Measurements from ENCODE around the gene SLC22A14.

The SLC22A14 gene

DNA sequence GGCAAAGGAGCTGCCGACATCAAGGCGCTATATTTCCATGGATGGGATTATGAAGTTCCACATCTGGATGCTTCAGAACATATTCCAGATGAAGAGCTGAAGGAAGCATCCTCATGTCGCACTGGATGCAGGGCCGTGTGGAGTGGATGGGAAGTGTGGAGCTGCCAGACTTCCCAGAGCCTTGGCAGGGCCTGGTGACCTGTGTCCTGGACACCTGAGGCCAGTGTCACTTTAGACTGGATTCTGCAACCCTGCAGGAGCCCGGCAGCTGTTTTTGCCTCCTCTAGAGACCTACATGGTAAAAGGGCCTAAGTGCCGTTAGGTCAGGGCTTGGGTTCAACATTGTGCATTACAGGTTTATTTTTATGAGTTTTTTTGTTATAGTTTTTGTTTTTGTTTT lies 53.2 kb downstream of the SLC22A14 start:
- TF ChIP-seq SUZ12 (IDR thresholded peaks at IDR 0.05; ENCODE audit: extremely low read depth, insufficient read depth, insufficient read length), result no peak
- TF ChIP-seq ZNF274 (IDR thresholded peaks at IDR 0.05; ENCODE audit: low read depth, low read length), result no peak
- no peak for TF ChIP-seq YY1 (IDR thresholded peaks at IDR 0.05; ENCODE audit: insufficient read depth, insufficient read length)
- no peaks in the 10 kb centered on the region for H3K4me1 ChIP-seq (ENCODE audit: insufficient read depth, insufficient read length)

DNA sequence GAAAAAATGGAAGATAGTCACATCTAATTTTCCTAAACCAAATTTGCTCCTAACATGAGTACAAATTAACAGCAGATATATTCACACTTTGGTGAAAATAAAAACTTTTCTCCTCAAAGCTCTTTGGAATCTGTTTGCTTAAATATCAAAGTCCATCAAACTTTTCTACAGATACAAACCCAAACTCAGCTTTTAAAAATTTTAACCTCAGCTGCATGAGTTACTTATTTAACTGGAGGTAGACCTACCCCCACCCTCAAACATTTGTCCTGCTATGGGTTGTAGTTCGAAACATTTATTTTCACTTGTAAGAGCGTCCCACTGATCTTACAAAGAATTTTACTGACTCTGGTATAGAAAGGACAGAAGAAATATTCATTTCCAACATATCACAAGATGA lies 55.6 kb downstream of the SLC22A14 start:
- no peak for DNase-seq (ENCODE audit: low read depth, low spot score)
- TF ChIP-seq ZNF274 (IDR thresholded peaks at IDR 0.05; ENCODE audit: low read depth, low read length) (no peak), YY1 (IDR thresholded peaks at IDR 0.05; ENCODE audit: insufficient read depth, insufficient read length) (no peak), SUZ12 (IDR thresholded peaks at IDR 0.05; ENCODE audit: extremely low read depth, insufficient read depth, insufficient read length) (no peak)
- Histone ChIP-seq H3K9ac (ENCODE audit: insufficient read length, low read depth) (no peak overlapping the region), H3K9me3 (ENCODE audit: insufficient read depth, low read length) (no peaks in the 10 kb centered on the region), H3K27me3 (ENCODE audit: insufficient read depth, insufficient read length) (no peaks in the 10 kb centered on the region), H3K4me3 (ENCODE audit: insufficient read length, low read depth) (no peak overlapping the region), H3K36me3 (ENCODE audit: insufficient read depth, insufficient read length, low read length) (no peaks in the 10 kb centered on the region), H3K4me1 (ENCODE audit: insufficient read depth, insufficient read length) (no peaks in the 10 kb centered on the region)

More for the DNA sequence above, 53.2 kb downstream of the SLC22A14 start:
- Histone ChIP-seq H3K4me3 (ENCODE audit: insufficient read length, low read depth) (no peak overlapping the region), H3K27me3 (ENCODE audit: insufficient read depth, insufficient read length) (no peaks in the 10 kb centered on the region), H3K9me3 (ENCODE audit: insufficient read depth, low read length) (no peaks in the 10 kb centered on the region), H3K36me3 (ENCODE audit: insufficient read depth, insufficient read length, low read length) (no peaks in the 10 kb centered on the region), H3K9ac (ENCODE audit: insufficient read length, low read depth) (no peak overlapping the region)
- DNase-seq (ENCODE audit: low read depth, low spot score), result no peak

DNA sequence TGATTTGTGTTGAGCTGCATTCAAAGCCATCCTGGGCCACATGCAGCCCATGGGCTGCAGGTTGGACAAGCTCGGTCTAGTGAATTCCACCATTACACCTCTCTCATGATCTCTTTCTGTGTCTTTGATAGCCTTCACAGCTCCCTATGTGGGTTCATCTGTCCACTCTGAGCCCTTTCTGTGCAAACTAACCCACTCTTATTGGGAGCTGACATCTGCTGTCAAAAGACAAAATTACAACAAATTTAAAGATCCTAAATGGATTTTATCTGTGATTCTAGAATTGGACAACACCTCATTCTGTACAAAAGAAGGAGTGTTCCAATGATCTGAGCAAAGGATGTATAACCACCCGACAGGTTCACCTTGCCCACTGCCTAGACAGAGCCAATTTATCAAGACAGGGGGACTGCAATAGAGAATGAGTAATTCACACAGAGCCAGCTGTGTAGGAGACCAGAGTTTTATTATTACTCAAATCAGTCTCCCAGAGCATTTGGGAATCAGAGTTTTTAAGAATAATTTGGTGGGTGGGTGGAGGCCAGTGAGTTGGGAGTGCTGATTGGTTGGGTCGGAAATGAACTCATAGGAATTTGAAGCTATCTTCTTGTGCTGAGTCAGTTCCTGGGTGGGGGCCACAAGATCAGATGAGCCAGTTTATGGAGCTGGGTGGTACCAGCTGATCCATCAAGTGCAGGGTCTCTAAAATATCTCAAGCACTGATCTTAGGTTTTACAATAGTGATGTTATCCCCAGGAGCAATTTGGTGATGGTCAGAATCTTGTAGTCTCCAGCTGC lies 61.9 kb downstream of the SLC22A14 start:
- no peak for TF ChIP-seq YY1 (IDR thresholded peaks at IDR 0.05; ENCODE audit: insufficient read depth, insufficient read length)
- TF ChIP-seq SUZ12 (IDR thresholded peaks at IDR 0.05; ENCODE audit: extremely low read depth, insufficient read depth, insufficient read length), result no peak
- TF ChIP-seq ZNF274 (IDR thresholded peaks at IDR 0.05; ENCODE audit: low read depth, low read length), result no peak
- Histone ChIP-seq H3K4me1 (ENCODE audit: insufficient read depth, insufficient read length) (peaks cover 4% of the 10 kb centered on the region), H3K9ac (ENCODE audit: insufficient read length, low read depth) (no peak overlapping the region), H3K27me3 (ENCODE audit: insufficient read depth, insufficient read length) (peaks cover 9% of the 10 kb centered on the region), H3K4me3 (ENCODE audit: insufficient read length, low read depth) (no peak overlapping the region), H3K36me3 (ENCODE audit: insufficient read depth, insufficient read length, low read length) (peaks cover 8% of the 10 kb centered on the region), H3K9me3 (ENCODE audit: insufficient read depth, low read length) (0 out of 2 replicates have a peak, but pooled peaks cover 8% of the 10 kb centered on the region)
- DNase-seq (ENCODE audit: low read depth, low spot score), result no peak

DNA sequence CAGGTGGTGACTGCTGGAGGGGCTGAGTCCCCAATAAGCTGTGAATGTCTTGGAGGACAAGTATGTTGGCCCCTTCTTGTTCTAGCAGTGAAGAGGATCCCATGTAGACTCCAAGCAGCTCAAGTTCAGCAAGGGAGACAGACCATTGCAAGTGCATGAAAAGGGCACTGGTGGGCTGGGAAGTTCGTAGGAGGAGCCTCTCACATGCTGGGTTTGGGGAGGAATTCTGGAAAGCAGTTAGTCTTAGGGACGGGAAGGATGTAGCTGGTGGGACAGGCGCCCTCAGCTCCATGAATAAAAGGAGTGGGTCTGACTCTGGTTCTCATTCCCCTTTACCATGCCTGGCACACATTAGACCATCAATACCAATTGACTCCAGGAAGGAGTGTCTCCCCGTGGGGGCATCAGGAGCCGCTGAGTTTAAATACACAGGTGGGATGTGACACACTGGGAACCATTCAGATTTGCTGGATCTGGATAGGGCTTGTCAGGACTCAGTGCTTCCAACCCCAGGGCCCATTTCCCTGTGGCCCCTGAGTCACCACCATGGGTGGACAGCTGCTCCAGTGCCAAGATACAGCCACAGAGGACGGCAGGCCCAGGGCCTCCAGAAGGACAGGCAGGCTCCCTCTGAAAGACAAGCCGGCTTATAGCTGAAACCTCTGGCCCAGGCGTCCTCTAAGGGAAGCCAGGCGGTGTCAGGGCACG lies 63.9 kb downstream of the SLC22A14 start:
- Histone ChIP-seq H3K27me3 (ENCODE audit: insufficient read depth, insufficient read length) (peaks cover 9% of the 10 kb centered on the region), H3K36me3 (ENCODE audit: insufficient read depth, insufficient read length, low read length) (peaks cover 17% of the 10 kb centered on the region), H3K9ac (ENCODE audit: insufficient read length, low read depth) (peak overlapping the region; percentile 96), H3K4me1 (ENCODE audit: insufficient read depth, insufficient read length) (peaks cover 4% of the 10 kb centered on the region), H3K4me3 (ENCODE audit: insufficient read length, low read depth) (peak overlapping the region; percentile 82), H3K9me3 (ENCODE audit: insufficient read depth, low read length) (0 out of 2 replicates have a peak, but pooled peaks cover 8% of the 10 kb centered on the region)
- no peak for DNase-seq (ENCODE audit: low read depth, low spot score)
- TF ChIP-seq SUZ12 (IDR thresholded peaks at IDR 0.05; ENCODE audit: extremely low read depth, insufficient read depth, insufficient read length) (no peak), YY1 (IDR thresholded peaks at IDR 0.05; ENCODE audit: insufficient read depth, insufficient read length) (no peak), ZNF274 (IDR thresholded peaks at IDR 0.05; ENCODE audit: low read depth, low read length) (no peak)

DNA sequence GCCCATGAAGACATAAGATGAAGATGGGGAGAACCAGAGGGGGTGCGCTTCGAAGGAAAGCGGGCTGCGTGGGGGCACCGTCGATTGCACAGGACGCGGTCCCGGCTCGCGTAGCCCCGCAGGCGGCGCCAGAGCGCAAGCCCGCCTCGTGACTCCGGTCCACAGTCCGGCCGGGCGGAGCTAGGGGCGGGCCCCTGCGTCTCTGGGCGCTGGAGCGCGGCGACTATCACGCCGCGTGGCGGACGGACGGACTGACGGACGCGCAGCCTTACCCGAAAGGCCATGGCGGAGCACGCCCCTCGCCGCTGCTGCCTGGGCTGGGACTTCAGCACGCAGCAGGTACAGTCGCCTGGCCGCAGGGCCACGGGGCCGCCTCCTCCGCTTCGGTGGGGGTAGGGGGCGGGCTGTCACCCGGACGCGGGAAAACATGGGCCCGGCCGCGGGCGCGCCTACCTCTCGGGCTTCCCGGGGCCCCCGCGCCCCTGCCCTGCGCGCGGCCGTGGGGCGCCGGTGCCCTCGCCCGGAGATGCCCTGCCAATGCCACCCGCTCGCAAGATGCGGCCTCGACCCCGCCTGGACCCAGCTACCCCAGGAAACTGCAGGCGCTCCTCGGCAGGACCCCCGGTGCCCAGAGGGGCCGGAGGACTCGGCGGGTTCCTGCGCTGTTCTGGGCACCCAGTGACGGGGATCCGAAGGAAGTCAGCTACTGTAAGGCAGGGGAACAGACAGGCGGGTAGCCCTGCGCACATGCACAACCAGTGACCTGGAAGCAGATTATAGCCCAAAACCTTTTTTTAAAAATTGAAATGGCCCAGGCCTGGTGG lies 64.7 kb downstream of the SLC22A14 start, which contains the start of gene XYLB:
Gene XYLB (plus strand): TSS at position 199 of the 824 bp plus-strand sequence. CDS start 84 bp downstream, at position 283.
- H3K9me3 ChIP-seq (ENCODE audit: insufficient read depth, low read length), result 0 out of 2 replicates have a peak, but pooled peaks cover 8% of the 10 kb centered on the region
- DNase-seq (ENCODE audit: low read depth, low spot score), result peak; percentile 66
- H3K9ac ChIP-seq (ENCODE audit: insufficient read length, low read depth), result peak within 1 kb of the TSS; percentile 96
- TF ChIP-seq YY1 (IDR thresholded peaks at IDR 0.05; ENCODE audit: insufficient read depth, insufficient read length) (no peak), SUZ12 (IDR thresholded peaks at IDR 0.05; ENCODE audit: extremely low read depth, insufficient read depth, insufficient read length) (no peak), ZNF274 (IDR thresholded peaks at IDR 0.05; ENCODE audit: low read depth, low read length) (no peak)
- peaks cover 19% of the 10 kb centered on the region for H3K36me3 ChIP-seq (ENCODE audit: insufficient read depth, insufficient read length, low read length)
- H3K27me3 ChIP-seq (ENCODE audit: insufficient read depth, insufficient read length), result peaks cover 9% of the 10 kb centered on the region
- H3K4me1 ChIP-seq (ENCODE audit: insufficient read depth, insufficient read length), result peaks cover 4% of the 10 kb centered on the region
- peak within 1 kb of the TSS; percentile 82 for H3K4me3 ChIP-seq (ENCODE audit: insufficient read length, low read depth)

DNA sequence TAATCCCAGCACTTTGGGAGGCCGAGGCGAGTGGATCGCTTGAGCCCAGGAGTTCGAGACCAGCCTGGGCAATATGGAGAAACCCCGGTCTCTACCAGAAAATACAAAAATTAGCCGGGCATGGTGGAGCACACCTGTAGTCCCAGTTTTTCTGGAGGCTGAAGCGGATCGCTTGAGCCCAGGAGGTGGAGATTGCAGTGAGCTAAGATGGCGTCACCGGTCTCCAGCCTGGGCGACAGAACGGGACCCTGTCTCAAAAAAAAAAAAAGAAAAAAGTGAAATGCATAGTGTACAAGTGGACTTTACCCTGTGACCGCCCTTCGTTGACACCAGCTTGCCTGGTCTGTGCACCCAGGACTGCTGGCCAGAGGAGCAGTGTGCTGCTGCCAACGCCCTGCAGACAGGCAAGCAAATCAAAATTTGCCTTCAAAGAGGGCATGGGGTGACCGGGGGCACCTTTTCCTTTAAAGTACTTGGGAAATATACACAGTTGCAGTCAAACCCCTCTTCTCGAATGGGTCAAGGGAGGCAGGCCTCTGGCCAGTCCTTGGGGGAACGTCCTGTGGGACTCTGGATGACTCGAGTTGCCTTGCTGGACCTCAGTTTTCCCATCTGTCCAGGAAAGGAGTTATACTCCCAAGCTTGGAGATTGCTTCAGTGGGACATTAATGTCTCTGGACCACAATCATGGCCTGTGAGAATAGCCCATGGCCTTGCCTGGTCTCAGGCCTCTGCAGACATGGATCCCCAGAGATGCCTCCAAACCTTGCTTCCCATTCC lies 65.5 kb downstream of the SLC22A14 start:
- Histone ChIP-seq H3K27me3 (ENCODE audit: insufficient read depth, insufficient read length) (peaks cover 9% of the 10 kb centered on the region), H3K36me3 (ENCODE audit: insufficient read depth, insufficient read length, low read length) (peaks cover 27% of the 10 kb centered on the region), H3K9me3 (ENCODE audit: insufficient read depth, low read length) (0 out of 2 replicates have a peak, but pooled peaks cover 8% of the 10 kb centered on the region), H3K4me1 (ENCODE audit: insufficient read depth, insufficient read length) (peaks cover 4% of the 10 kb centered on the region), H3K9ac (ENCODE audit: insufficient read length, low read depth) (peak overlapping the region; percentile 96), H3K4me3 (ENCODE audit: insufficient read length, low read depth) (peak overlapping the region; percentile 82)
- TF ChIP-seq SUZ12 (IDR thresholded peaks at IDR 0.05; ENCODE audit: extremely low read depth, insufficient read depth, insufficient read length) (no peak), YY1 (IDR thresholded peaks at IDR 0.05; ENCODE audit: insufficient read depth, insufficient read length) (no peak), ZNF274 (IDR thresholded peaks at IDR 0.05; ENCODE audit: low read depth, low read length) (no peak)
- no peak for DNase-seq (ENCODE audit: low read depth, low spot score)
